HL-60/S4 (cell line): ENCODE results near the gene ATXN7L3.
"Not testable (repeated sequence)": the region's sequence is repeated elsewhere in the genome, so short reads cannot be mapped to it uniquely, and the experiment has no call there.

Experiments used
- in situ Hi-C: fragments of 300-500 bp; cut with MboI; formaldehyde crosslinking; loops from 2 replicates; pipeline ENCODE4 v1.14.3; 2022; ENCODE audit warnings: low sequenced_read_pairs

Gene ATXN7L3

DNA sequence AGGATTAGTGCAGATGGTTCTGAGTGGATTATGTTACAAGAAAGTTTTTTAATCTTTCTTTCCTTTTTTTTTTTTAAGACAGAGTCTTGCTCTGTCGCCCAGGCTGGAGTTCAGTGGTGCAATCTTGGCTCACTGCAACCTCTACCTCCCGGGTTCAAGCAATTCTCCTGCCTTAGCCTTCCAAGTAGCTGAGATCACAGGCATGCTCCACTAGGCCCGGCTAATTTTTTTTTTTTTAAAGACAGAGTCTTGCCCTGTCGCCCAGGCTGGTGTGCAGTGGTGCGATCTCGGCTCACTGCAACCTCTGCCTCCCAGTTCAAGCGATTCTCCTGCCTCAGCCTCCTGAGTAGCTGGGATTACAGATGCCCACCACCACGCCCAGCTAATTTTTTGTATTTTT lies 55.8 kb downstream of the ATXN7L3 start:
- in situ Hi-C loops: not testable (repeated sequence)
